ENCODE measurements around the gene CYGB.

DNA sequence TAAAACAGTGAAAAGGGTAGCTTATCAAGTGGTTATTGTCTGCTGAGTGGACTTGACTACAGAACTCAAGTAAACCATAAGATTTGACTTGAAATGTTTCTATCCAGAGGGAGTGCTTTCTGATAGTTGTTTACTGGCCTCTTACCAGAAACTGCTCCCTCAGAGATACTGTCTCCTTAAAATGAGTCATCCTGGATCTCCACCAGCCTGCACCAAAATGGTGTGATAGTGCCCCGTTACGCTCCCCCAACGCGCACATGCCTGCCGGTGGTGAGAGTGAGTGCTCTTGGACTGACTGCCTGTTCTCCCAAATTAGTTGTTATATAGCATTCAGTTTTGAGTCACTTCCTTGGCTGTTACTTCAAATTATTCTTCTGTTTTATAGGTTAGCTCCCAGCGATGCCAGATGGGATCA lies 25.2 kb upstream of the CYGB start:
- TF ChIP-seq EZH2 (IDR thresholded peaks at IDR 0.05) (no peak), POLR2AphosphoS5 (IDR thresholded peaks at IDR 0.05; ENCODE audit: borderline replicate concordance, low read depth, low read length) (no peak)
